GM12878 (cell line): ENCODE results near the gene MZB1. TPM values are rescaled to one million over a fixed set of nuclear protein-coding genes. Genes with fewer than 3 reads are reported as not detected.

Experiments used
- ATAC-seq: fragments of 200-7000 bp; cut with Tn5 transposase; 3 replicates; pipeline ENCODE4 v1.9.1; 2020; ENCODE audit warnings: mild to moderate bottlenecking, moderate library complexity
- BruUV-seq: library from RNA; stranded (reverse); fragments of 400-500 nt; replicated peaks from 2 replicates; lab custom pipeline; 2021; lab: Mats Ljungman, UMichigan
- CTCF ChIA-PET: fragments of 300-600 bp; sonication (Branson Sonifier 250); formaldehyde crosslinking; extraction: SDS; loops from one replicate; lab custom pipeline; 2021; ENCODE audit warnings: inconsistent platforms; lab: Yijun Ruan, JAX
- POLR2A ChIA-PET: fragments of 350-600 bp; formaldehyde crosslinking; extraction: SDS; loops from one replicate; lab custom pipeline; 2021; ENCODE audit warnings: inconsistent platforms; lab: Charles Lee
- RAD21 ChIA-PET: fragments of 300-600 bp; sonication (Branson Sonifier 250); formaldehyde crosslinking; loops from one replicate; lab custom pipeline; 2023; ENCODE audit warnings: antibody characterized with exemption; ENCODE audit not compliant: unreplicated experiment; lab: Charles Lee
- SMC1A ChIA-PET: fragments of 300-600 bp; sonication (Branson Sonifier 250); formaldehyde crosslinking; loops from one replicate; lab custom pipeline; 2023; ENCODE audit not compliant: unreplicated experiment, uncharacterized antibody; lab: Charles Lee
- DNase-seq: peaks from one replicate; pipeline ENCODE4 v3.0.0-alpha.2; 2011; ENCODE audit warnings: low read depth, low spot score
- FAIRE-seq: peaks from 3 replicates; lab custom pipeline; 2011; peaks lifted over from hg19 to GRCh38; lab: Jason Lieb, UNC
- H2AFZ ChIP-seq: 2 replicates; pipeline ENCODE4 v1.6.0; 2011; ENCODE audit warnings: low read depth, low read length, control low read depth; ENCODE audit not compliant: control insufficient read depth
- H3K27ac ChIP-seq: 2 replicates; pipeline ENCODE4 v1.5.1; 2011; ENCODE audit warnings: control low read depth; ENCODE audit not compliant: control insufficient read depth, insufficient read depth
- H3K27me3 ChIP-seq, 2 experiments: replicated peaks in 1 of 2; 2 replicates each; pipeline versions ENCODE4 v1.6.0 to v1.6.1; 2011; ENCODE audit warnings: low read length in 1 of 2; ENCODE audit not compliant: control insufficient read depth in 2 of 2, insufficient read depth in 2 of 2
- H3K36me3 ChIP-seq, 2 experiments: 2 replicates each; pipeline ENCODE4 v1.5.1; 2011; ENCODE audit warnings: low read length in 1 of 2; ENCODE audit not compliant: control insufficient read depth in 2 of 2, insufficient read depth in 2 of 2
- H3K4me1 ChIP-seq: 2 replicates; pipeline ENCODE4 v1.6.1; 2011; ENCODE audit warnings: mild to moderate bottlenecking, low read length, moderate library complexity, mixed read lengths; ENCODE audit not compliant: control insufficient read depth, insufficient read depth
- H3K4me2 ChIP-seq: 2 replicates; pipeline ENCODE4 v1.6.0; 2011; ENCODE audit warnings: control low read depth; ENCODE audit not compliant: control insufficient read depth, insufficient read depth
- H3K4me3 ChIP-seq: fragments of 200-600 bp; sonication (generic); 2 replicates; pipeline ENCODE4 v1.5.1; 2016
- H3K79me2 ChIP-seq: 2 replicates; pipeline ENCODE4 v1.6.0; 2011; ENCODE audit warnings: low read length; ENCODE audit not compliant: control insufficient read depth, insufficient read depth
- H3K9ac ChIP-seq: 2 replicates; pipeline ENCODE4 v1.8.0; 2011; ENCODE audit warnings: low read length, control low read depth, mixed read lengths; ENCODE audit not compliant: control insufficient read depth, insufficient read depth
- H3K9me3 ChIP-seq: replicated peaks from 3 replicates; pipeline ENCODE4 v1.5.1; 2011; ENCODE audit warnings: mild to moderate bottlenecking, low read length; ENCODE audit not compliant: control insufficient read depth, insufficient read depth
- H4K20me1 ChIP-seq: 2 replicates; pipeline ENCODE4 v1.6.0; 2011; ENCODE audit not compliant: control insufficient read depth, insufficient read depth
- ATF7 ChIP-seq: fragments of 450-650 bp; IDR thresholded peaks from 2 replicates; pipeline ENCODE4 v1.6.1; 2016; ENCODE audit warnings: low read depth, mild to moderate bottlenecking
- CBX3 ChIP-seq: fragments of 200-600 bp; sonication (generic); IDR thresholded peaks from 2 replicates; pipeline ENCODE4 v1.6.1; 2016; ENCODE audit warnings: low read depth, borderline replicate concordance
- CHD1 ChIP-seq: IDR thresholded peaks from 2 replicates; pipeline ENCODE4 v1.6.1; 2012; ENCODE audit warnings: low read depth, low read length, improper control_type of control experiment
- POLR2A ChIP-seq: IDR thresholded peaks from 2 replicates; pipeline ENCODE4 v1.6.1; 2011; ENCODE audit warnings: low read depth, mild to moderate bottlenecking, low read length
- POU2F2 ChIP-seq: IDR thresholded peaks from 3 replicates; pipeline ENCODE4 v1.6.1; 2011; ENCODE audit warnings: low read depth, mild to moderate bottlenecking, low read length, borderline replicate concordance
- RBBP5 ChIP-seq: fragments of 200-600 bp; sonication (generic); conservative IDR thresholded peaks from 2 replicates; pipeline ENCODE4 v1.6.1; 2016
- SMAD1 ChIP-seq: fragments of 450-650 bp; IDR thresholded peaks from 2 replicates; pipeline ENCODE4 v1.6.1; 2018; ENCODE audit warnings: mild to moderate bottlenecking, low read depth; ENCODE audit not compliant: partially characterized antibody
- WGBS: methylation state at CpG from one replicate; pipeline ENCODE4 v1.1.6; 2016; ENCODE audit warnings: low lambda C conversion rate; ENCODE audit not compliant: insufficient replicate concordance, insufficient coverage; ENCODE audit errors: missing lambda C conversion rate; 5-methylcytosine and 5-hydroxymethylcytosine counted together
- in situ Hi-C: fragments of 300-500 bp; cut with MboI; formaldehyde crosslinking; loops from 9 replicates; pipeline ENCODE4 v1.14.3; 2018; ENCODE audit warnings: mixed read lengths
- intact Hi-C: fragments of 100-400 bp; cut with micrococcal nuclease; formaldehyde crosslinking; loops from one replicate; pipeline ENCODE4 v1.14.2; 2022; ENCODE audit not compliant: unreplicated experiment
- polyA plus RNA-seq, 11 experiments: library from polyadenylated mRNA; depleted of rRNA in 4 of 11; unstranded in 6 of 11; stranded (reverse) in 5 of 11; fragments of >200 nt; fragmentation: Nextera tagmentation in 4 of 11; fragmentation: Illumina TruSeq in 1 of 11; extraction: Ambion mirVana in 4 of 11; extraction: Trizol in 1 of 11; gene quantifications; 1 replicate in 1 of 11; 2 replicates in 10 of 11; pipeline versions ENCODE4 v1.2.1 to v1.2.3, GENCODE V29; 2011 to 2016; ENCODE audit warnings: inconsistent platforms in 2 of 11, missing spikeins in 2 of 11, low read depth in 1 of 11
- total RNA-seq, 4 experiments: library from RNA; depleted of rRNA in 3 of 4; stranded (reverse); fragments of >200 nt in 3 of 4; fragmentation: Illumina TruSeq in 1 of 4; extraction: Trizol in 1 of 4; gene quantifications; 2 replicates each; pipeline versions ENCODE4 v1.2.1 to v1.2.3, GENCODE V29; 2013 to 2021

MZB1 gene
- total and polyA plus RNA-seq, 10 of the 15 experiments (the other 5 are each of a cell fraction or from before 2014, with no cell fraction given) = 19.3 to 406 (median 188) TPM

DNA sequence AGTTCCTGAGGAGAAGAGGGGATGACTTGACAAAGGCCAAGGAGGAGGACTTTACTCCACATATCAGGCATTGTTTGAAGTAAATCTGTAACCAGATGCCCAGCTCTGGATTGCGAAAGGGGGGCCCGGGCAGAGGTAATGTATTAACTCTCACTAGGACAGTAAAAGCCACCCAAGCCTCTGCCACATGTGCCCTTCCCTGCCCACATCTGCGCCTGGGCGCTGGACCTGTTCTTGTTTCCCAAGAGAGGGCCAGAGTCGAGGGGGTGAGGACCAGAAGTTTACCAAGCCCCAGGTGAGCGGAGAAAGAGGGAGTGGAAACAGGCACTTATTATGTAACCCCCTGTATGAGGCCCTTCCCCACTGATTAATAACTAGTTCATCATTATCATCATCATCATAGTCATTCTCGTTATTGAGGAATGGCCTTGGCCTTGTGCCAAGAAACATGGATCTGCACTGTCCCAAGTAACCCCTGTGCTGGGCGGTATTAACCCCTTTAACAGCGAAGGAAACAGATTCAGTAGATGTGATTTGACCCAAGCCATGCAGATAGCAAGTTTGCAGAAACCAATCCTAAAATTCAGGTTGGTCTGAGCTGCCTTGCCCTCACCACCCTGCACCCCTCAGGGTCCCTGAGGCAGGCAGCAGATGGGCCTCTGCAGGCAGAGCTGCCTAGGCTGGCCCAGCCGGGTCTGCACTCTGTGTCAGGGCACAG is 6.3 kb downstream of the MZB1 start, which contains the start of gene SLC23A1:
Gene SLC23A1, minus strand, starts transcription at position 23 of the 718 bp plus-strand sequence. CDS start 44 bp downstream, outside the sequence.
- SMC1A ChIA-PET = no interaction called here
- peak; percentile 55 for TF ChIP-seq SMAD1
- no peak for TF ChIP-seq CHD1
- Histone ChIP-seq H3K9me3 (no peaks in the 10 kb centered on the region), H2AFZ (no peak within 1 kb of the TSS), H3K27me3 (no peaks in the 10 kb centered on the region), H3K9ac (no peak within 1 kb of the TSS), H3K79me2 (peaks cover 17% of the 10 kb centered on the region), H3K27ac (no peak within 1 kb of the TSS), H3K4me3 (no peak within 1 kb of the TSS), H3K36me3 (no peaks in the 10 kb centered on the region; a peak in 2 of 4 replicates), H3K4me2 (no peak within 1 kb of the TSS), H3K4me1 (peaks cover 32% of the 10 kb centered on the region), H4K20me1 (no peaks in the 10 kb centered on the region)
- ATAC-seq (no peak), DNase-seq (no peak), FAIRE-seq (no peak)
- in situ Hi-C loops (no loop called here), intact Hi-C loops (no loop called here)
- POLR2A ChIA-PET = no interaction called here
- BruUV-seq = no TSS peak
- CTCF ChIA-PET = no interaction called here
- WGBS = 76% methylated on average over 10 of the region's 10 CpGs
- RAD21 ChIA-PET = no interaction called here

DNA sequence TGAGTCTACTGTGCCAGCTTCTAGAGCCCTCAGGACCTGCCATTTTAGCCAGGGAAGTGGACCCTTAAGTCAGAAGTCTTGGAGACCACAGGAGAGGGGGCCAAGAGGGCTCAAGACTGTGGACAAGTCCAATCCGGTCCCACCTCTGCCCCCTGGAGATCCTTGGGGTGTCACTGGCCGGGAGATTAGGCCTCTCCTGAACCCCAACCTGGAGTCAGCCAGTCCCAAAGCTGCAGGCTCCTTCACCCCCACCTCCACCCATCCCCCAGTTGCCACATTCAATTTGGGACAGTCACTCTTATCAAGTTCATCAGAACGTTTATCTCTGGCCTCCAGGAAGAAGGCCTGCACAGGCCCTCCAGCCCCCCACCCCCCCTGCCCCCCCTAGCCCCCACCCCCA is 6.9 kb downstream of the MZB1 start:
- FAIRE-seq (no peak), ATAC-seq (no peak), DNase-seq (no peak)
- POLR2A ChIA-PET = no interaction called here
- H2AFZ ChIP-seq = no peak overlapping the region
- TF ChIP-seq SMAD1 (no peak), POU2F2 (no peak), RBBP5 (no peak), ATF7 (no peak), CBX3 (no peak), POLR2A (peak; percentile 20; the same call in 1 of the 2 replicates)
- SMC1A ChIA-PET = no interaction called here
- in situ Hi-C loops = no loop called here
- peaks cover 31% of the 10 kb centered on the region for H3K4me1 ChIP-seq
- no peaks in the 10 kb centered on the region for H3K9me3 ChIP-seq
- H4K20me1 ChIP-seq = no peaks in the 10 kb centered on the region
- H3K4me3 ChIP-seq = no peak overlapping the region
- H3K79me2 ChIP-seq = peaks cover 10% of the 10 kb centered on the region
- intact Hi-C loops = no loop called here
- CTCF ChIA-PET = no interaction called here
- H3K27ac ChIP-seq = no peak overlapping the region
- H3K36me3 ChIP-seq = no peaks in the 10 kb centered on the region; a peak in 2 of 4 replicates
- no peak overlapping the region for H3K4me2 ChIP-seq
- no peak overlapping the region for H3K9ac ChIP-seq
- H3K27me3 ChIP-seq = no peaks in the 10 kb centered on the region
- BruUV-seq = no TSS peak
- 40% methylated on average over 3 of the region's 3 CpGs for WGBS
- RAD21 ChIA-PET = no interaction called here
